ENCODE measurements around the gene KCNJ15.
A peak's percentile ranks its signal among the peaks of the same experiment; 100 is the strongest.

KCNJ15 gene

DNA sequence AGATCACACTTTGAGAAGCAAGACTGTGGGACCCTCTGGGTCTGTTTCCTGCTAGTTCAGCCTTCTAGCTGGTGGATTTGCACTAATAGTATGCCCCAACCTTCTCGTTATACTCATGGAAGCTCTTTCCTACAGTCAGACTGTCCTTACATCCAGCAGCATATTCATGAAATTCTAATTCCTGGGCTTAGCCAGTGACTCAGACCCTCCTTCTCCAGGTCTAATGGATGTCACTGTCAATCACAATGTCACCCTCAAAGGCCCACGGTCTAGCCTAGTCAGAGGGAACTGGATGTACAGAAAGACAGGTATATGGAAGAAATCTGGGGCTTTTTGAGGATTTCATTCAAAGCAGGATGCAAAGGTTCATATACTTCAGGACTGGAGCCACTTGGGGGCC, 72.4 kb downstream of the KCNJ15 start:
- DNase-seq = no peak

DNA sequence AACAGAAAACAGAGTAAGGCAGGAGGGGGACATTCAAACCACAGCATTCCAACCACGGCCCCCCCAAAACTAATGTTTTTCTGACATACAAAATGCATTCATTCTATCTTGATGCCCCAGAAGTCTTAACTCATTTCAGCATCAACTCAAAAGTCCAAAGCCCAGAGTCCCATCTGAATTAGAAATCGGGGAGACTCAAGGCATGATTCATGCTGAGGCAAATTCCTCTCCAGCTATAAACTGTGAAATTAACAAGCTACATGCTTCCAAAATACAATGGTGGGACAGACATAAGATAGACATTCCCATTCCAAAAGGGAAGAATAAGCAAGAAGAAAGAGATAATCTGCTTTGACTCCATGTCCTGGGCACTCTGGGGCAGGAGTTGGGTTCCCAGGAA, 73.9 kb downstream of the KCNJ15 start:
- no peak for DNase-seq

DNA sequence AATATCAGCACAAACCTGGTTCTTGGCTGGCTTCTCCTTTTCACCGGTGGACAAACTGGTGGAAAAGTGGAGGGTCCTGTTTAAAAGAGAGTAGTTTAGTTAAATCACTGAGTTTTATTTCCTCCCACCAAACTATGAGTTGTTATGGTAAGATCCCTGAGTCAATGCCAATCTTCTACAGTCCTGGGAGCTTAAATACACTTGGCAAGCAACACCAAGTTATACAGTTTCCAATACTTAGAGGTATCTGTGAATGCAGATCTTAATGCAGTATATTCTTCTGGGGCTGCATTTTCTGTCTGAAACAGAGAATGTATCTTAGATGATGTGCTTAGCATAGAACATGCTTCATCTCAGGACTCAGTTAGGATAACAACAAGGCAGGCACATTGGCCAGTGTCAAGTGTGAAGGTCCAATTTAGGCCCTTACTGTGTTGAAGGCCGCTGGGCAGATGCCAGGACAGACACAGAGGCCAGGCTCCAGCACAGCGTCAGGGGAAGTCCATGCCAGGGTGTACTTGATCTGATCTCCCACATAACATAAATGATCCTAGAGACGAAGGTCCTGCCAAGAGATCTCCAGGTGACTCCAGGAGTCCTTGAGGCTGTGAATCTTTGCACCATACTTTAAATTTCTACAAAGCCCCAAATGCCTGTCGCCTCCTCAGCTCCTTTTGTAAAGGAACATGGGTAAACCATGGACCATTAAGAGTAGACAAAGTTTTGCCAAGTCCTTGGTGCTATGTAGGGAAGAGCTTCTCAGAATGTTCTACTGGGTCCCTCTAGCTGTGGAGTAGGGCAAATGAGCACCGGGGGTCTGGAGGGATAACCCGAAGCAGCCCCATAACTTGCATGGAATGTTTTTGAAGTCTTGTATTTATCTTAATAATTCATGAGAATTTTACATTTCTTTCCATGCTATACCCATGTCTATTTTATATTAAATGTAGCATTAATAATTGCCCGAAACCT, 76.8 kb downstream of the KCNJ15 start:
- peak; percentile 13 to 53 for DNase-seq

DNA sequence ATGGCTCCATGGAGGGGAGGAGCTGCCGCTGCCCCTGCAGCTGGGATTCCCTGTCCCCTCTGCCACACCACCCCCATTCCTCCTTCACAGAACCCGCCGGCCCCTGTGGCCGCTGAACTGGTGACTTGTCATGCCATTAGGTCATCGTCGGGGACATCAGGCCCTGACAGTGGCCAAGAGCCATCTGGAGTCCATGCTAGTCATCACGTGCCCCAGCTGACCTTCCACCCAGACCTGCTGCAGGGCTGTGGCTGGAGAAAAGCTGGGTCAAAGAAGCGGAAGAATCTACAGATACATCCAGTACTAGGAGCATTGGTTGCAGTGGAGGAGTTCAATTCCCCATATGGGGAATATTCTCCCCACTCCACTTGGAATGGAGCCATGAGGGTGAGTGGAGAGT, 78.1 kb downstream of the KCNJ15 start:
- no peak for DNase-seq

DNA sequence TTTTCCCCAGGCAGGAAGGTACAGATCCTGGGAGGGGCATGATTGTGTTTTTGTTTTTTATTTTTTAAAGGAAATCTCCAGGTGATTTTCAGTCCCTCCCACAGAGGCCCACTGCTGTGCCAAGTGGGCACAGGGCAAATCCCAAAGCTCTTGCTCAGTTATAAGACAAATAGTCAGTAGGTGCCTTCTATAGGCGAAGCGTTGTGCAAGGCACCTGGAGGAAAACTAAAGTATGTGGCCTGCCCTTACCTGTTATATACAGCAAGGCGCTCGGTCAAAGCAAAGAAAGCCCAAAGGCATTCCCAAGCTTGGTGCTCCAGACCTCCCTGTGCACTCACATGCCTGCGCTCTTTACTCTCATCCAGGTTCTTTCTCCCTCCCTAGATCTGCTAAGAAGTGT, 81.0 kb downstream of the KCNJ15 start:
- DNase-seq = no peak

DNA sequence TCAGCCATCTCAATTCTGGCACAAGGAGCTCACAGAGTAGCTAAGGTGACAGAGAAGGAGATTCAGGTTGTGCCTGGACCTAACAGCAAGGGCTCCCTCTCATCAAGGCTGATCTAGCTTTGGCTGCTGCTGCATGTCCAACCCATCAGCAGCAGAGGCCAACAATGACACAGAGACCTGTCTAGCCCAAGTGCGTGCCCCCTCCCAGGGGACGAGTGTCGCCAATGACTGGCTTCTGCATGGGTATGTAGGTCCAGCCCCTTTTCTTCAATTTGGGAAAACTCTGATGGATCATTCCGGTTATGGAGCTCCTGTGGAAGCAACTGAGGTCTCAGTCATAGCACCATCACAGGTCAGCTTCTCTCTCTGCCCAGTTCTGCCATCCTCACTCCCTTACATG, 83.3 kb downstream of the KCNJ15 start:
- DNase-seq = no peak

DNA sequence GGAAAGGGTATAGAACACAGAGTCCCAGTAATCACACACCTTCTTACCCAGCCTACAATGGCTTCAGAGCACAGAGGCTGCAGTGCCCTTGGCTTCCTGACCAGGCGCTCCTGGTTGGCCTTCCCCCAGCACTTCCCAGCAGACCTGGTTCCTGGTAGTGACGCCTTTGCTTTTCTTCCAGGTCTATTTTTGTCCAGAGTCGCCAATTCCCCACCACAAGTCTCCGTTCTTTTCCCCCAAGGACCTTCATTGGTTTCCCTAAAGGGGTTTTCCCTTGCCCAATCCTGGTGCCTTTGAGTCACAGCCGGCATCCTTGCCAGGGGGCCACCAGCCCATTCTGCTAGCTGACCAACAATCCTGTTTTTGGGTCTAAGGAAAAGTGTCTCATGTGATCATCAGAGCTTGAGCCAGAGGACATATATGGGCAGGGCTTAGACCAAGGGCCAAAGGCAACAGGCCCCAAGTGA, 84.8 kb downstream of the KCNJ15 start:
- DNase-seq = no peak

DNA sequence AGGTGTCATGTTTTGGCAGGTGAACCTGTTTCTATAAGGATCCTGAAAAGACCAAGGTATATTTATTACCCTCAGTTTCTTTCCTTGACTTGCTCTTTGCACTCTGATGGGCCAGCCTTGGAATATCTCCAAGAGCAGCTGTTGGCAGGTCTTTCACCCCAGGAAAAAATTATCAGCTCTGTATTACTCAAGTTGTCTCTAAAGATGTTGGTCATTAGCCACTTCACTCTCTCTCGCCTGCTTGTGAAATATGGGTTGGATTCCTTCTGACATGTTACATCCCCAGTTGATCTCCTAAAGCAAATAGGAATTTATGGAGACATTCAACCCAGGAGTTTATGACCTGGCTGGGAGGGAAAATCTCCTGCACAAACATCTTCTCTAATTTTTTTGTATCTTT, 85.9 kb downstream of the KCNJ15 start:
- DNase-seq = no peak

DNA sequence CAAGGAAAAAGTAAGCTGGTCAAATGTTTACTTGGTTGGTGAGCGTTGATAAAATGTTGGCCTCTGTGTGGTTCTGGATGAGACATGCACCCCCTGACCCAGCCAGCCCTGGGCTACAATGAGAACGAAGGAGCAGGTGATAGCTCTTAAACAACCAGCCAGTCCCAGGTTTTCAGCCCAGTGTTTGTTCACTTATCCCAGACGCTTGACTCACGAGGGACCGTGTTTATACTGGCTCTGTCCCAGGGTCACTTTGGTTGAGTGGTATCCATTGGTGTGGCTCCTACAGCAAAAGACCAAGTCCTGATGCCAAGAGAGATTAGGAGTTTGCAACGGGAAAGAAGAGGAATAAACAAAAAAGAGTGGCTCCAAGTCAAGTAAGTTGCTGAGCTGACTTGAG, 86.9 kb downstream of the KCNJ15 start:
- DNase-seq = no peak

DNA sequence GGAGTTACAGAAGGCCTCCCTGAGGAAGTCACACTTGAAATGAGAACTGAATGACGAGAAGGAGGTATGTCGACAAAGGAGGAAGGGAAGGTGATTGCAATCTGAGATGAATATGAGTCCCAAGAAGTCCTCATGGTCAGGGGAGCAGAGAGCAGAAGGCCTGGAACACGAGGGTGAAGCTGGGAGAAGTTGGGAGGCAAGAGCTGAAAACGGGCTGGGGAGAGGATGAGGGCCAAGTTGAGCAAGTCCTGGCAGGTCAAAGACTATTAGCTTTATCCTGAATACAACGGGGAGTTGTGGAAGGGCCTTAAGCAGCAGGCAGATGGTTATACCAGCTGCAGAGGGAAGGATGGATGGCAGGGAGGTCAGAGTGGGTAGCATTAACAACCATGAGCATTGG, 89.5 kb downstream of the KCNJ15 start:
- peak in 1 of 2 experiments; percentile 39 for DNase-seq

DNA sequence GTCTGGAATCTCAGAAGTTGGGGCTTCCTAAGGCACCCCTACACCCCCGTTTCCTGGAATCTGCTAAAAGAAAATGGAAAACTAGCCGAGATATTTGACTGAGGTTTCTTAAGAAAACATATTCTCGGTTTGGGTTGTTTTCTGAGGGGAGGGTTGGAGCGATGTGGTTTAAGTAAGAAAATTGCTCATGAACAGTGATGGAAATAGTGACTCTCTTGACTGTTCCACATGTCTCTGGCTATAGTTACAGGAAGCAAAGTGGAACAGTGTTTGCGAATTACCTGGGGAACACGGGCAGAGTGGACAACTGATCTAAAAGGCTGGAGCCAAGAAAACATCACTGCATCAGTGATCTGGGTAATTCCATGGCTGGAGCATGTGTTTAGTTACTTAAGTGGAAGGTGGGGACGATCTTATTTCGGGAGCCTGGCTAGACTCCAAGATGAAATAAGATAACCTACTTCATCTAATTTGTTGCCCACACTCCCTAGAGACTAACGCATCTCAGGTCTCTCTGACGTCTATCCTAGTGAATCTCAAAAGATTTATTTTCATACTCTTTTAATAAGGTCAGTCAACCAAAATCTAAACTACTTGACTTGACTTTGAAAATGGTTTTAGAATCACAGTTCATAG, 92.4 kb downstream of the KCNJ15 start:
- peak in 1 of 2 experiments; percentile 28 for DNase-seq

DNA sequence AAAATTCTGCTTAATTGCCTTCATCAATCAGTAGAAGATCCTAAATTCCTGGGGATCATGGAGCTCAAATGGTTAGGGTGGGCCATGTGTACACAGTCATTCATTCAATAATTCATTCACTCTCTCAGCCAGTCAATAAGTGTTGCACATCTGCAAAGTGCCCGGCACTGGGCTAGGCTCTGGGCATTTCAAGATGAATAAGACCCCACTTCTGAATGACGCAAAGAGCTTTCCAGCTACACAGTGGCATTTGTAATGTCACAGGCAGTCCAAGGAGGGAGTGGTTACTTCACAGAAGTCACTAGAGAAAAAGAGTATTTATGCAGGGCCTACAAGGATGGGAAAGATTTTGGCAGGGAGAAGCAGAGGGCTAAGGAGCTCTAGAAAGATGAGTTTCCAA, 93.2 kb downstream of the KCNJ15 start:
- no peak for DNase-seq

DNA sequence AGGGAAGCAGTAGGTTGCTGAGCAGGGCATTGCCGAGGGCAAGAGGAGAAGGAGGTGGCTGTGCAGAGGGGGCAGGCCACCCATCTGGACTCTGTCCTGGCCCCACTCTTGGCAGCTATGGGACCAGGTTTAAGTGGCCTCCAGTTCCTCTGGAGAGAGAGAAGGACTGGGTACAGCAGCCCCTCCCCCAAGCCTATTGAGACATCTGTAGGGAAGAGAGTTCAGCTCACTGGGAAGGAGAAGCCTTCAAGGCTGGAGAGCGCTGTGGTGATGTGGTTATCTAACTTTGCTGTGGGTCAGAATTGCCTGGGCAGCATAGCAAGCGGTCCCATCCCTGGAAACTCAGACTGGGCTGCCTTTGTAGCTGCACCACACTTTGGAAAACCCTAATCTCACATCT, 93.9 kb downstream of the KCNJ15 start:
- no peak for DNase-seq

DNA sequence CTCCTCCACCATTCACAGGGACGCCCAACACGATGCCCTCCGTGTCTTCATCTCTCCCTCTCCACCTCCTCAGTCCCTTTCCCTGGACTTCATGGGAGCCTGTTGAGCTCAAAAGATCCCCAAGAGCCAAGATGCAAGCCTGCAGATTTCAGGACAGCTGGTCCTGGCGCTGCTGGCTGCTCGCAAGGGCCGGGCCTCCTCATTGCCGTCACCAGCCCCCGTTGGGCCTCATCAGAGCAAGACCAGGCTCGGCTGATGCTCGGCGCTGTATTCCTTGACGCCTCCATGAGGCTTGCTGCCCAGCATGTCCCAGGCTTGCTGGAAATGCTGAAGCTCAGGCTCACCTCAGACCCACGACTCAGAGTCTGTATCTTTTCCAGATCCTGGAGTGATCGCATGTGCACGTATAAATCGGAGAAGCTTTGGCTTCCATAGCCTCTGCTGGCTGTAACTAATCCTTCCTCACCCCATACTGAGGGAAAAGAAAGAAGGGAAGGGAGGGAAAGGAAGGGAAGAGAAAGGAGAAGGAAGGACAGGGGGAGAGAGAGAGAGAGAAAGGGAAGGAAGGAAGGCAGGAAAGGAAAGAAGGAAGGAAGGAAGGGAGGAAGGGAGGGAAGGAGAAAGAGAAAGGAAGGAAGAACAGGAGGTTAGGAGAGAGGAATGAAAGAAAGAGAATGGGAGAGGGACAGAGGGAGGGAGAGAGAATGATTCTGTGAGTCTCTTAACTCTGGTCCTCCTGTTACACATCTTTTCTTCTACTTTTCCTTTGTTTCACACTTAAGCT, 94.6 kb downstream of the KCNJ15 start:
- DNase-seq = no peak

DNA sequence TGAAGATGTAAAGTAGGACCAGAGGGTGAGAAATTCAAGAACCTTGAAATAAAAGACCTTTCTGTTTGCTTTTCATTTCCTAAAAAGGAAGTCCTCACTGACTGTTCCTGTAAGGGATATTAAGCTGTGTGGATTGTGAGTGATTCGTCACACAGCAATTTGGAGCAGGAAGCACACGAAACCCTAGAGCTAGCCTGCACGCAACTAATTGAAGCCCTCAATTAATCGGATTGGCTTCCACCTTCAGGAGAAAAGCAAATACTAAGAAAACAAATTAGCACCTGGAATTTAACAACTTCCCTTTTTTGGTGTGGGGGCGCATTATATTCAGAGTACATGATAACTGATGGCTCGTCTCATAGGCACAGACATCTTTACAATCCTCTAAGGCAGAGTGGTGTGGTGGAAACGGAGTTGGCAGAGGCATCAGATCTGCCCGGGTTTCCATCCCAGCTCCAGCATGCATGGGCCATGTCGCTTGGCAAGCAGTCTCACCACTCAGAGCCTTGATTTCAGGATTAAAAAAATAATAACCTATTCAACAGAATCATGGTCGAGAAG, 95.2 kb downstream of the KCNJ15 start:
- DNase-seq = peak in 1 of 2 experiments; percentile 42

DNA sequence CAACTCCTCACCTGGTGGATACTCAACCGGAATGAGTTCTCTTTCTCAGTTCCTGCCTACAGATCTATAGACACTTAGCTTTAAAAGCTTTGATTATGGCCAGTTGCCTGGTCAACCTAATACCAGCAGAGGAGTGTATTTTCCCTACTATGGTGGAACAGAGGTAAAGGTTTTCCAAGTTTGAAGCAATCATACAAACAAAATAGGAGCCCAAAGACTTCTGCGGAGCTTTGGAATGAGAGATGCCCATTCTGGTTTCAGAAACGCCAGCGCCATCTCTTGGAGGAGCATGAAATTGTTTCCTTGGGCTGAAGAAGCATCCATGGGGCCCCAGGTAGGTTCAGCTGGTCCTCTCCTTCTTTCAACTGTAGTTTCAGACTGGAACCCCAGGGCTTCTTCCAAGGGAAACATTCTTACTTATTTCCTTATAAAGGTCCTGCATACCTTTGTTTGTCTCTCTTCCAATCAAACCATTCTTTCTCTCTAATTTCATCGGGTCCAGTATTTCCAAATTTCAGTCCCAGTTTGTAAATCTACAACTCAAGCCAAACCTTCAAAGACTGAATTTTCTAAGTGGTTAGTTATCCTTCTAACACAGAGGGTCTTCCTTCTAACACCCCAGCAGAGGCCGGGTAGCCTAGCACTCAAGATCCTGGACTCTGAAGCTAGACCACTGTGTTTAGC, 95.9 kb downstream of the KCNJ15 start:
- DNase-seq = peak; percentile 65 to 81

DNA sequence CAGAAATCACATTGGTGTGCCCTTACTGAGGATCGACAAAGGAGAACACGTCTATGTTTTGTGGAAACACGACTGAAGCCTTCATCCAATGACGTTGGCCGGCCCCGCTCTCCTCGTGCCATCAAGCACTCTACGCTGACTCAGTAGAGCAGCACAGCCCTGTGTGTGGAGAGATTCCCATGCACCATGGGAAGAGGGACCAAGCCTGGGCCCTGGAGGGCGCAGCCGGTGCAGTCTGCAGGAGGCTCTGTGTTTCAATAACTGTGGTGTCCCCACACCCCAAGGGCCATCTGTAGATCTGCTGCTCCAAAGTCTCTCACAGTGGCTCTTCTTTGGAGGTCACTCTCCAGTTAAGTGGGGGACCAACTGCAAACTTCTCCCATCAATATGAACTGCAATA, 97.4 kb downstream of the KCNJ15 start:
- no peak for DNase-seq

DNA sequence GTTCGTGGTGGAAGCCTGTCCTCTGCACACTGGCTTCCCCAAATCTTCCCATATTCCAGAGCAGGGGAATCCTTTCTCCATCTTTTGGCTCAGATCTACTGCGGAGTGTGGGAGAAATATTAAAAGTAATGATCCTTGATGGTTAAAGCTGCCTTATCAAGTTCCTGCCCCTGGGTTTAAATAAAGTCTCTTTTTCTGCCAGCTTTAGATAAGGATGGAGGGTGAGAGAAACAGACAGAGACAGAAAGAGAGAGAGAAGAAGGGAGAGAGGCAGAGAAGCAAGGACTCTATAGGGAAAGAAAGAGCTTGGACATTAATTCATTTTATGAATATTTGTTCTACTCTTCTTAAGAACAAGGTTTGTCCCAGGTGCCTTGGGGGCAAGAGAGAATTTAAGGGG, 98.0 kb downstream of the KCNJ15 start:
- no peak for DNase-seq

DNA sequence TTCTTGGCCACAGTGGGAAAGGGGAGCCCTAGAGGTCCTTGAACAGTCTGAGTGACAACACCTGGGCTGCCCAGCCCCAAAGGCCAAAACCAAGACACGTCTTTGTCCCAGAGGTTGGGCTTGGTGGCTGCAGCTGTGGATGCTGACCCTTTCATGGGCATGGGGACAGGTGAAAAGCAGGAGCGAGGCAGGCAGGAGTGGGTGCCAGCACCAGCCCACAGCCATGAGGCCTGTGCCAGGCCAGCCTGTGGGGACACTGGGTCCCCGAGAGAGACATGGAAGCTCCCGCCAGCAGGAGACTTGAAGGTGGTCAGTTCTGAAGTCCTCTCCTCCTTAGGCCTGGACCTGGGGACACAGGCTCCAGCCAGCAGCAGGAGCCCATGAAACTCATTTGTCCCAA, 98.6 kb downstream of the KCNJ15 start:
- no peak for DNase-seq

DNA sequence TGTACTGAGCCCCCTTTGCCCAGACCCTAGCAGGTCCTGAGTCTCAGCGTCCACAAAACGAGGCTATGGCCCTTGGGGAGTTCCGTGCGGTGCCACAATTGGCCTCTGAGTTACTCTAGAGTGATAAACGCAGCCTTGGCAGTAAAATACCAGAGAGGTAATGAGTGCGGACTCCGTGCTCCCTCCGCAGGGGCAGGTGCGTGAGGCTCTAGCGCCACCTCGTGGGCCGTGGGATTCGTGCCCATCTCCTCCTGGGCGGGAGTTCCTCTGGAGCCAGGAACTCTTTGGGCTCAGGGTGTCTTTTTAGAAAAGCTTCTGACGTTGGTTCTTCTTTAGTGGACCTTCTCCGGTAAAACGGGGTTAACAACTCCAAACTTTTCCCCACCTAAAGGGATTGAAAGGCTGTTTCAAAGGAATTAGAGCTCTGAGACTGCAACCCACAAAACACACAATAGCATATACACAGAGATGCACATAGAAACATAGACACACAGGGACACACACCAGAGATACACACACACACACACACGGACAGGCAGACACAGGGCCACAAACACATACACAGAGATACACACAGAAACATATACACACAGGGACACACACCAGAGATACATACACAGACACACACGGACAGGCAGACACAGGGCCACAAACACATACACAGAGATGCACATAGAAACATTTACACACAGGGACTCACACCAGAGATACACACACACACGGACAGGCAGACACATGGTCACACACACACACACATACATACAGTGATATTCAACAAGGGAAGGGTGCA, 99.4 kb downstream of the KCNJ15 start:
- peak; percentile 44 to 88 for DNase-seq

All from NCI-H446 (cell line).